Body of pancreas (tissue), 4 donors: ENCODE results near the gene TMED4. TPM values are rescaled to one million over a fixed set of nuclear protein-coding genes. Genes with fewer than 3 reads are reported as not detected.
"Not testable (repeated sequence)": the region's sequence is repeated elsewhere in the genome, so short reads cannot be mapped to it uniquely, and the experiment has no call there.

Experiments
- ATAC-seq: fragments of 150-250 bp; one replicate; pipeline ENCODE4 v1.9.1; 2016
- DNase-seq, 4 donors: peaks; one replicate each; pipeline ENCODE4 v3.0.0-alpha.2; 2019
- H3K27ac ChIP-seq, 4 donors: fragments of 200-600 bp; sonication (generic); 1 replicate in 3 of 4; 2 replicates in 1 of 4; pipeline versions ENCODE4 v1.5.1 to v1.6.1; 2016 to 2019; ENCODE audit warnings: mild to moderate bottlenecking in 1 of 4, mixed read lengths in 1 of 4, moderate library complexity in 1 of 4
- H3K27me3 ChIP-seq, 2 donors: fragments of 200-600 bp; sonication (generic); one replicate each; pipeline ENCODE4 v1.6.0; 2016; ENCODE audit warnings: mild to moderate bottlenecking in 1 of 2
- H3K36me3 ChIP-seq, 2 donors: fragments of 200-600 bp; sonication (generic); replicated peaks in 1 of 2; 2 replicates each; pipeline ENCODE4 v1.5.1; 2016; ENCODE audit warnings: low read depth in 2 of 2; ENCODE audit not compliant: insufficient read depth in 1 of 2
- H3K4me1 ChIP-seq: fragments of 200-600 bp; sonication (generic); one replicate; pipeline ENCODE4 v1.6.0; 2016
- H3K4me3 ChIP-seq, 2 donors: fragments of 200-600 bp; sonication (generic); 1 replicate in 1 of 2; 2 replicates in 1 of 2; pipeline ENCODE4 v1.5.1; 2016 to 2019
- H3K9me3 ChIP-seq, 3 donors: fragments of 200-600 bp; sonication (generic); 1 replicate in 2 of 3; 2 replicates in 1 of 3; pipeline ENCODE4 v1.5.1; 2016
- CTCF ChIP-seq, 7 experiments: fragments of 450-650 bp in 4 of 7; fragments of 200-600 bp in 3 of 7; sonication (generic) in 3 of 7; IDR thresholded peaks; one replicate each; pipeline ENCODE4 v1.5.1; 2016 to 2019; ENCODE audit warnings: antibody characterized with exemption in 7 of 7
- POLR2A ChIP-seq, 3 donors: fragments of 450-650 bp; IDR thresholded peaks; one replicate each; pipeline ENCODE4 v1.6.1; 2016; ENCODE audit warnings: antibody characterized with exemption in 3 of 3, mild to moderate bottlenecking in 2 of 3
- WGBS, 2 donors: methylation state at CpG; one replicate each; pipeline ENCODE4 v1.1.5; 2017; 5-methylcytosine and 5-hydroxymethylcytosine counted together
- intact Hi-C: fragments of 100-400 bp; cut with DNase I; formaldehyde crosslinking; loops from one replicate; pipeline ENCODE4 v1.15.1; 2023
- total RNA-seq, 2 donors: library from RNA; depleted of rRNA; stranded (reverse); fragments of >200 nt; gene quantifications; one replicate each; pipeline ENCODE4 v1.1.0, GENCODE V29; 2016

TMED4 gene
- total RNA-seq, 2 donors from 2014 or later, result 52.4 to 65.6 TPM

- ATAC-seq, result no peak
- peak in 2 of 4 donors; percentile 22 to 36 for DNase-seq
- no peaks in the 10 kb centered on the region for H3K27me3 ChIP-seq
- H3K4me1 ChIP-seq, result peaks cover 7% of the 10 kb centered on the region
- TF ChIP-seq POLR2A (IDR thresholded peaks at IDR 0.05) (no peak), CTCF (IDR thresholded peaks at IDR 0.05) (no peak)
- H3K36me3 ChIP-seq, result peaks cover under 1 to 3% of the 10 kb centered on the region in 2 donors
- intact Hi-C loops, result loop anchor here (10.0 kb wide), 1 partner anchor 327 kb away; no protein-coding TSS in a partner anchor
- no peaks in the 10 kb centered on the region for H3K9me3 ChIP-seq
- 62 to 65% methylated on average over 5 to 7 of the region's 7 CpGs for WGBS, 2 donors
- H3K4me3 ChIP-seq, result no peak overlapping the region
- H3K27ac ChIP-seq, result no peak overlapping the region
These were observed 19.9 kb downstream of the TMED4 start for GRCh38 chr7:44561962-44562621.

DNA sequence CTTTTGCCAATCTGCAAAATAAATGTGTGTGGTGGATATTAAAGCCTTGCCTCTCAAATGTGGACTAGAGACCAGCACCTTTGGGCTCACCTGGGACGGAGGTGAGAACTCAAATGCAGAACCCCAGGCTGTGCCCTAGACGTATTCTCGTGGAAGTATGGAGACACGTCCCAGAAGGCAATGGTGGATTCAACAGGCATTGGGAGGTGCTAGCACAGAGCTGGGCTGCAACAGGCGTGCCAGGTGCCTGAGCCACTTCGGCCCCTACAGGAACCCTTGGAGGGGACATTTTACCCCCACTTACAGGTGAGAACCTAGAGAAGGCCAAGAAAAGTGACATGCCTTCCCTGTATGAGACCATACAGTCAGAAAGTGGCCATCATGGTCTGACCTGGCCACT lies 20.6 kb downstream of the TMED4 start:
- Histone ChIP-seq H3K4me3 (no peak overlapping the region), H3K4me1 (peaks cover 7% of the 10 kb centered on the region), H3K27me3 (no peaks in the 10 kb centered on the region), H3K36me3 (peaks cover 0 to 3% of the 10 kb centered on the region in 2 donors), H3K9me3 (no peaks in the 10 kb centered on the region), H3K27ac (no peak overlapping the region)
- WGBS, 2 donors, result 67 to 83% methylated on average over 6 of the region's 6 CpGs
- ATAC-seq (no peak), DNase-seq (no peak)
- intact Hi-C loops, result loop anchor here (10.0 kb wide), 1 partner anchor 327 kb away; no protein-coding TSS in a partner anchor
- no peak for TF ChIP-seq POLR2A (IDR thresholded peaks at IDR 0.05)
- TF ChIP-seq CTCF (IDR thresholded peaks at IDR 0.05), result no peak

- Histone ChIP-seq H3K27ac (no peak overlapping the region), H3K4me3 (no peak overlapping the region), H3K27me3 (no peaks in the 10 kb centered on the region), H3K9me3 (no peaks in the 10 kb centered on the region), H3K4me1 (peaks cover 7% of the 10 kb centered on the region), H3K36me3 (no peaks in the 10 kb centered on the region)
- ATAC-seq (no peak), DNase-seq (no peak)
- intact Hi-C loops, result no loop called here
- no peak for TF ChIP-seq POLR2A (IDR thresholded peaks at IDR 0.05)
- no peak for TF ChIP-seq CTCF (IDR thresholded peaks at IDR 0.05)
- 69 to 85% methylated on average over 4 of the region's 4 CpGs for WGBS, 2 donors
These were observed 22.5 kb downstream of the TMED4 start for GRCh38 chr7:44559485-44559884.

- Histone ChIP-seq H3K9me3 (no peaks in the 10 kb centered on the region), H3K36me3 (no peaks in the 10 kb centered on the region), H3K27ac (no peak overlapping the region), H3K27me3 (no peaks in the 10 kb centered on the region), H3K4me3 (no peak overlapping the region), H3K4me1 (peaks cover 6% of the 10 kb centered on the region)
- 63 to 70% methylated on average over 2 of the region's 2 CpGs for WGBS, 2 donors
- no peak for DNase-seq
- intact Hi-C loops, result no loop called here
- no peak for ATAC-seq
- TF ChIP-seq CTCF (IDR thresholded peaks at IDR 0.05) (no peak), POLR2A (IDR thresholded peaks at IDR 0.05) (no peak)
These were observed 24.5 kb downstream of the TMED4 start for GRCh38 chr7:44557485-44557884.

DNA sequence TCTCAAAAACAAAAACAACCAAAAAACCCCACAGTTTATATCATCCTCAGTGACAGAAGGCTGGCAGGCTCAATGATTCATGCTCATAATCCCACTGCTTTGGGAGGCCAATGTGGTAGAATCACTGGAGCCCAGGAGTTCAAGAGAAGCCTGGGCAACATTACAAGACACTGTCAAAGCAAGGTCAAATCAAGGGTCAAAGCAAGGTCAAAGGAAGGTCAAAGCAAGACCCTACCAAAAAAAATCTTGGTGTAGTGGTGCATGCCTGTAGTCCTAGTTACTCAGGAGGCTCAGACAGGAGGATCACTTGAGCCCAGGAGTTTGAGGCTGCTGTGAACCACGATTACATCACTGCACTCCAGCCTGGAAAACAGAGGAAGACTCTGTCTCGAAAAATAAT lies 26.7 kb downstream of the TMED4 start:
- no peaks in the 10 kb centered on the region for H3K9me3 ChIP-seq
- intact Hi-C loops, result no loop called here
- TF ChIP-seq POLR2A (IDR thresholded peaks at IDR 0.05) (no peak), CTCF (IDR thresholded peaks at IDR 0.05) (no peak)
- H3K27ac ChIP-seq, result no peak overlapping the region
- DNase-seq (no peak), ATAC-seq (no peak)
- no peaks in the 10 kb centered on the region for H3K4me1 ChIP-seq
- H3K4me3 ChIP-seq, result no peak overlapping the region
- H3K27me3 ChIP-seq, result no peaks in the 10 kb centered on the region
- no peaks in the 10 kb centered on the region for H3K36me3 ChIP-seq
- WGBS, 2 donors, result 42 to 45% methylated on average over 2 of the region's 2 CpGs

- ATAC-seq, H3K27ac ChIP-seq, H3K36me3 ChIP-seq, H3K4me1 ChIP-seq, H3K27me3 ChIP-seq, DNase-seq, intact Hi-C loops, H3K9me3 ChIP-seq, H3K4me3 ChIP-seq: not testable (repeated sequence)
- WGBS, 2 donors, result 48 to 56% methylated on average over 3 of the region's 3 CpGs
These were observed 29.5 kb downstream of the TMED4 start for GRCh38 chr7:44552473-44553005.
